ENCODE measurements around the gene TGM1.

GRCh38 chr14:24240110-24240918 is 22.7 kb downstream of the TGM1 start:
- TF ChIP-seq POLR2A (IDR thresholded peaks at IDR 0.05; ENCODE audit: low read depth, low read length) (no peak), POLR2AphosphoS5 (IDR thresholded peaks at IDR 0.05; ENCODE audit: low read depth, low read length) (no peak), PAX5 (IDR thresholded peaks at IDR 0.05; ENCODE audit: insufficient read depth, low read length, severe bottlenecking) (no peak), TAF1 (IDR thresholded peaks at IDR 0.05; ENCODE audit: low read depth, low read length) (no peak), SPI1 (IDR thresholded peaks at IDR 0.05; ENCODE audit: low read depth, low read length) (no peak), POU2F2 (IDR thresholded peaks at IDR 0.05; ENCODE audit: low read depth, low read length) (no peak)

All from GM12891 (cell line).